HG03066 (cell line): ENCODE measurements around the gene SPHK1.

Source experiments
- ATAC-seq: cut with Tn5 transposase; IDR thresholded peaks from one replicate; pipeline ENCODE4 v1.9.1; 2021; ENCODE audit warnings: low read depth; ENCODE audit not compliant: unreplicated experiment

The SPHK1 gene

DNA sequence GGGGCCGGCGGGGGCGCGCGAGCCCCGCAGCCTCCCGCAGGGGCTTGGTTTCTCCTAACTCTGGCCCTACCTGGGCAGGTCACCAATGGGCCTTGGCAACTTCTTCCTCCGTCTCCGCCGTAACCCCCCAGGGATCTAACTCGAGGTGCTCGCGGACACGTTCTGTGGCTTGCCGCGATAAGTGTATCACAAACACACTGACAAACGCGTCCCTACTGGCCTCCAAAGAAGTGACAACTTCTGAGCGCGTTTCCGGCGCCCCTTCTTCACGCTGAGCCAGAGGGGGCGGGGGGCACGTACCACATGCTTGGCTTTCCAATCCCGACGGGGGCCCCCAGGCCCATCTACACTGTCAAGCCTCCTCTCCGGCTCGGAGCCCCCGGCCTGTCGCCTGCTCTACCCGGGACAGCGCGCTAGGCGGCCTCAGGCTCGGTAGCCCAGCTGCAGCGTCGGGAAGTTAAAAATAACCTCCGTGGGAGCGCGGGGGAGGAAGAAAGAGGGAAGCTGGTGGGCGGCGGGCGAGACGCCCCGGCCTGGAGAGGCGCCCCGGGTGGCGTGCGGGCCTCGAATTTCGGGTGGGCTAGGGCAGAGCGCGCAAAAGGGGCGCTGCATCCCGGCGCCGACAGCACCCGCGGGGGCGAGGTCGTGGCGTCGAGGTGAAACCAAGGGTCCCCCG lies 725 bp upstream of the SPHK1 start:
- ATAC-seq = peak; percentile 7

DNA sequence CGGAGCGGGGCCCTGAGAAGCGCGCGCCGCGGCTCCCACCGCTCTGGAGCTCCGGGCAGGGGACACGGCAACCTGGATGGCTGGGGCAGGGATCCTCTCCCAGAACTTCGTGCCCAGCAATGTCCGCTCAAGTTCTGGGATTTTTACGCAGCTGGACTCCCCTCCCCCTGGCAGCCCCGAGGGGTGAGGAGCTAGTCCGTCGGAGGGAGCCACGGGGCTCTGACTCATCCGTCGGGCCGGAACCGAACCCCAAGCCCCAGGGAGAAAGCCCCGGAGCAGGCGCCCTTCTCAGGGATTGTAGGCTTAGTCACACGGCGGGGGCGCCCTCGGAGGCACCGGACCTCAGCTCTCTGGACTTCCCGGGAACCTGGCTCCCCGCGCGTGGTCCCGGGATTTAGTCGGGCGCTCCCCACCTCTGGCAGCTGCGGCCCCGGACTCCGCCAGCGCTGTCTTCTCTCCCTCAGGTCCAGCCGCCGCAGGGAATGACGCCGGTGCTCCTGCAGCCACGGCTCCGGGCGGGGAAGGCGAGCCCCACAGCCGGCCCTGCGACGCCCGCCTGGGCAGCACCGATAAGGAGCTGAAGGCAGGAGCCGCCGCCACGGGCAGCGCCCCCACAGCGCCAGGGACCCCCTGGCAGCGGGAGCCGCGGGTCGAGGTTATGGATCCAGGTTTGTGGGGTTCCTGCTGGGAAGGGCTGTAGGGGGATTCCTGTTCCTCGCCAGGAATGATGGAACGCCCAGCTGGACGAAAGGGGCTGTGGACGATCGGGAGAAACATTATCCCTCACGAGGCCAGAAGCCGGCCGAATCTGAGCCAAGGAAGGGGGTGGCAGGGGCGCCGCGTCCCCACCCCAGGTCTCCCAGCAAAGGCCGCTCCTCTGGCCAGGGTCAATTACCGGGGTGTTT lies 830 bp downstream of the SPHK1 start:
- no peak for ATAC-seq

DNA sequence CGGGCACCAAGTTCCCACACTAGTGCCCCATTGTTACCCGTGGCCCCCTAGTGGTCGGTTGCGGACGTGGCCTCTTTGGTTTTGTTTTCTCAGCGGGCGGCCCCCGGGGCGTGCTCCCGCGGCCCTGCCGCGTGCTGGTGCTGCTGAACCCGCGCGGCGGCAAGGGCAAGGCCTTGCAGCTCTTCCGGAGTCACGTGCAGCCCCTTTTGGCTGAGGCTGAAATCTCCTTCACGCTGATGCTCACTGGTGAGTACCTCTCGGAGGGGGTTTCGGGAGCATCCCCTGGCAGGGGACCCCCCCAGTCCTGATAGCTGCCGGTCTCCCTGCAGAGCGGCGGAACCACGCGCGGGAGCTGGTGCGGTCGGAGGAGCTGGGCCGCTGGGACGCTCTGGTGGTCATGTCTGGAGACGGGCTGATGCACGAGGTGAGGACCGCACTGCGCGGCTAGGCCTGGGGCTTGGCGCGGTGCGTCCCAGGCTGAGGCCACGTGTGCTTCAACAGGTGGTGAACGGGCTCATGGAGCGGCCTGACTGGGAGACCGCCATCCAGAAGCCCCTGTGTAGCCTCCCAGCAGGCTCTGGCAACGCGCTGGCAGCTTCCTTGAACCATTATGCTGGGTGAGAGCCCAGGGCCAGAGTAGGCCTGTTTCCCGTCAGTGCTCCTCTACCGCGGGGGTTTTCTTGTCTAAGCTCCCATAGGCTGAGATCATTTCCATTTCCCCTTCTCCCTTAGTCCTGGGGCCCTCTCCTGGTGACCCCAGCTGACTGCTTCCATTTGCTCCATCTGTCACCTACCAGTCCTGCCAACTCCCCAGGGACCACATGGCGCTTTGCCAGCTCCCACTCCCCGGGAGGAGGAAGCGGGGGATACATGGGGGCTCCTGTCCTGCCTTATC lies 1.7 kb downstream of the SPHK1 start:
- no peak for ATAC-seq

DNA sequence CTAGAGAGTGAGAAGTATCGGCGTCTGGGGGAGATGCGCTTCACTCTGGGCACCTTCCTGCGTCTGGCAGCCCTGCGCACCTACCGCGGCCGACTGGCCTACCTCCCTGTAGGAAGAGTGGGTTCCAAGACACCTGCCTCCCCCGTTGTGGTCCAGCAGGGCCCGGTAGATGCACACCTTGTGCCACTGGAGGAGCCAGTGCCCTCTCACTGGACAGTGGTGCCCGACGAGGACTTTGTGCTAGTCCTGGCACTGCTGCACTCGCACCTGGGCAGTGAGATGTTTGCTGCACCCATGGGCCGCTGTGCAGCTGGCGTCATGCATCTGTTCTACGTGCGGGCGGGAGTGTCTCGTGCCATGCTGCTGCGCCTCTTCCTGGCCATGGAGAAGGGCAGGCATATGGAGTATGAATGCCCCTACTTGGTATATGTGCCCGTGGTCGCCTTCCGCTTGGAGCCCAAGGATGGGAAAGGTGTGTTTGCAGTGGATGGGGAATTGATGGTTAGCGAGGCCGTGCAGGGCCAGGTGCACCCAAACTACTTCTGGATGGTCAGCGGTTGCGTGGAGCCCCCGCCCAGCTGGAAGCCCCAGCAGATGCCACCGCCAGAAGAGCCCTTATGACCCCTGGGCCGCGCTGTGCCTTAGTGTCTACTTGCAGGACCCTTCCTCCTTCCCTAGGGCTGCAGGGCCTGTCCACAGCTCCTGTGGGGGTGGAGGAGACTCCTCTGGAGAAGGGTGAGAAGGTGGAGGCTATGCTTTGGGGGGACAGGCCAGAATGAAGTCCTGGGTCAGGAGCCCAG lies 2.8 kb downstream of the SPHK1 start:
- no peak for ATAC-seq

GRCh38 chr17:76388966-76389888 lies 4.8 kb downstream of the SPHK1 start:
- ATAC-seq = no peak

DNA sequence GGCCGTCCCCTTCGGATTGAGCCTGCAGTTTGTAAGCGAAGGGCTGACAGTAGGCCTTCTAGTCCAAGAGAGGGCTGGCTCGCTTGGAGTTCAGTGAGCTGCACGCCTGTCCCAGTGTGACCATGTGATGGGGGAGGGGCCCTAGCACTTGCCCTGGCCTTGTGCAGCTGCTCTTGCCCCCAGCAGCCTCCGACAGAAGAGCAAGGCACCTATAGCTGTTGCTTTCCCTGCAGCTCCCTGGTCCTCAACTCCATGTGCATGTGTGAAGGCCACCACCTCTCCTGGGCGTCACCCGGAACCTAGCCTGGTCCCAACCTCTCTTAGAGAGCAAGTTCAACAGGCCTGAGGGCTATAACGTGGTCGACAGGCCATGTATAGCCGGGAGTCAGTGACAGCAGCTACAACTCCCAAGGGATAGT lies 5.6 kb downstream of the SPHK1 start:
- no peak for ATAC-seq

GRCh38 chr17:76391200-76391715 lies 6.8 kb downstream of the SPHK1 start:
- no peak for ATAC-seq

- ATAC-seq = no peak
Measured at GRCh38 chr17:76394166-76394565, 9.8 kb downstream of the SPHK1 start.

DNA sequence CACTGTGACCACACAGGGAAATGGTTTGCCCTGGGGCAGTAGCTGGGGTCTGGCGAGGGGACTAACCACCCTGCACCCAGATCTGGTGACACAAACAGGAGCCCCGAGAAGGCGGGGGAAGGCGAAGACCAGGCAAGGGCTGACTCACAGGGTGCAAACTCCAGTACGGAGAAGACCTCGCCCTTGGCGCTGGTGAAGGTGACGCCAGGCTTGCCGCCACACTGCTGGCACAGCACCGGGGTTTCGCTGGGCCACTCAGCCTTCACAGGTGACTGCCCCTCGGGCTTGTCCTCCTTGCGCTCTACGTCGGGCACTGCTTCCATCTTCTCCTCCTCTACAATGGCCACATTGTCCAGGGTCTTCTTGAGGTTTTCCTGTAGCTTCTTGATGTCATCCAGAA lies 11.6 kb downstream of the SPHK1 start:
- ATAC-seq = no peak

DNA sequence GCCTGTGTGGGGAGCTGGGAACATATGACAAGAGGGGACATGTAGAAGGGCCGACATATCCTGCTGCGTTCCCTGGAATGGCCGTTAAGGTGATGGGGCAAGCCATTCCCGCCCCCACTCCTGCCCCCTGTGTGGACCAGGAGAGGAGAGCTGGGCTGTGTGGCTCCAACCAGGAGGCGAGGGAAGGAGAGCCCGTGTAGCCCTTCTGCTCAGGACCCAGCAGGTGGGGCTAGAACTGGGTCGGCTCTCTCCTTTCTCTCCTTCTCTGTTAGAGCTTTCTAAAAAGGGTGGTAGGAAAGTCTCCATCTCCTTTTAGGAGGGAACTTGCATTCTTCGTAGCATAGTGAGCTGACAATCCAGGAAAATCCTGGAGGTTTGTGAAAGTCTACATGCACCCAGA lies 12.8 kb downstream of the SPHK1 start:
- no peak for ATAC-seq

GRCh38 chr17:76397687-76398522 lies 13.5 kb downstream of the SPHK1 start:
- no peak for ATAC-seq

DNA sequence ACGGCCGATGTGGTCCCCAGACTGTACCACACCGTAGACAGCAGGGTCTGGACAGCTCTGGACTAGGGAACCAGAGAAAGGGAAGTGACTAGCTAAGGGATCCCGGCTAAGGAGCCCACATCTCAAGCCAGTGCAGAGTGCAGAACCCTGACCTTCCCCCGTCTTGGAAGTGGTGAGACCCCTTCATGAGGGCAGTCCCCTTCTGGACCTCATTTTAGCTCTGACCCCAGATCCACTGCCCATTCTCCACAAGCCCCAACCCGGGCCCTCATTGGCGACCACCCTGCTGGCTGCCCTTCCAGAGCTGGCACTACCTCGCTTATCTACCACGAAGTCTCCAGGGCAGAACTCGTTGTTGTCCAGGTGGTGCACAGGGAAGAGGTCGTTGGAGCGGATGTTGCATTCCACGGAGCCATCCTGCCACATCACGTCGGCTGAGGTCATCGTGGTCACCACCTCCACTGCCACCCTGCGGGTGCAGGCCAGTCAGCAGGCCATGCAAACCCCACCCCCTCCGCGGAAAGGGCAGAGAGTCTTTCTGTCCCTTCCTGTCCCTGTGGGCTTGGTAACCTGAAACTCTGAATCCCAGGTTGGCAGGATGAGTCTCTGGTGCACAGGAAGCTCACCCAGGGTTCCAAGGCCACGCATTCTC lies 14.2 kb downstream of the SPHK1 start:
- no peak for ATAC-seq

- ATAC-seq = no peak
Measured at GRCh38 chr17:76399175-76400172, 15.1 kb downstream of the SPHK1 start.

- no peak for ATAC-seq
Measured at GRCh38 chr17:76402711-76403110, 18.3 kb downstream of the SPHK1 start.

- no peak for ATAC-seq
Measured at GRCh38 chr17:76404256-76404655, 19.8 kb downstream of the SPHK1 start.

DNA sequence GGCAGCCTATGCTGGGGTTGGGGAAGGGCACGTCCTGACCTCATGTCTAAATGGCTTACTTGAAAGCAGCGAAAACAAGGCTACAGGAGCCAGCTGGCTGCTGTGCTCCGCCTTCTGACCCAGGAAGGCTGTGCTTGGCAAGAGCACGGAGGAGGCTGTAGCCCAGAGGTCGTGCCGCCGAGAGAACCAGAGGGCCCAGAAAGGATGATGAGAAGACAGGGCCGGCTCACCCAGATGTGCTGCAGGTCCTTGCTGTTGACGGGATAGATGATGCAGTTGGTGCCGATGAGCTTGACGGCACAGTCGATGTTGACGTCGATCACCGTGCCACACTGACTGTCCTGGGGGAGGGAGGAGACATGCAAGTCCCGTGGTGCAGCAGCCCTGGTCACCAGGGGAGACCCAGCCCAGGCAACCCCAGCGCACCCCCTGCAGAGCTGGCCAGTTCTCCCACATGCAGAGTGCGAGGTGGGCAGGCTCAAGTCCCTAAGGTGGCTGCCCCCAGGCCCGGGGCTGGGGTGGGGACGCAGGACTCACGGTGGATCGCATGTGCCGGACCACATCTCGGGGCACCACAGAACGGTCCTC lies 20.7 kb downstream of the SPHK1 start:
- ATAC-seq = no peak
